Mucosa of stomach (tissue), 1 donor: ENCODE measurements around the gene DGUOK.

Experiments used
- H3K27me3 ChIP-seq: one replicate; pipeline ENCODE4 v1.7.0; 2013; ENCODE audit warnings: mild to moderate bottlenecking, low read length; ENCODE audit not compliant: control insufficient read depth, insufficient read depth
- H3K36me3 ChIP-seq: one replicate; pipeline ENCODE4 v1.7.0; 2013; ENCODE audit warnings: low read length; ENCODE audit not compliant: control insufficient read depth, insufficient read depth
- H3K4me1 ChIP-seq: one replicate; pipeline ENCODE4 v1.7.0; 2013; ENCODE audit warnings: mild to moderate bottlenecking, low read length; ENCODE audit not compliant: control insufficient read depth, insufficient read depth
- H3K4me3 ChIP-seq: one replicate; pipeline ENCODE4 v1.7.0; 2013; ENCODE audit warnings: low read length
- H3K9ac ChIP-seq: one replicate; pipeline ENCODE4 v1.7.0; 2013; ENCODE audit warnings: mild to moderate bottlenecking, low read length, moderate library complexity
- H3K9me3 ChIP-seq: one replicate; pipeline ENCODE4 v1.7.0; 2013; ENCODE audit warnings: mild to moderate bottlenecking, low read length, moderate library complexity; ENCODE audit not compliant: control insufficient read depth
- donor health status: Pancreatic carcinoma.

The DGUOK gene

DNA sequence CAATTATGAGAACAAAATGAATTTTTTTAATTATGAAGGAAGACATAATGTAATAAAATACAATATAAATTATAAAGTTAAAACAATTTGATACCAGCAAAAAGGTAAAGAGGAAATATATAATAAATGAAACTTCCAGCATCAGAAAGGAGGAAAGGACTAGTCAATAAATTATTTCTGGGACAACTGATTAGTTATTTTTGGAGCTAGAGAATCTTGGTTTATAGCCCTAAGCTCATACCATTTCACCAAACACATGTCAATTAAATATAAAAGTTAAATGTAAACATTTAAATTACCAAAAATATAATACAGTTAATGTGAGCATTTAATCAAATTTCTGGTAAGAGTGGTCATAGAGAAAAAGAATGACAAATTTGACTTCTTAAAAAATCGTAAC, 21.7 kb upstream of the DGUOK start:
- Histone ChIP-seq H3K9ac (no peak overlapping the region), H3K36me3 (no peaks in the 10 kb centered on the region), H3K4me3 (no peak overlapping the region), H3K27me3 (no peaks in the 10 kb centered on the region), H3K9me3 (no peaks in the 10 kb centered on the region), H3K4me1 (no peaks in the 10 kb centered on the region)

DNA sequence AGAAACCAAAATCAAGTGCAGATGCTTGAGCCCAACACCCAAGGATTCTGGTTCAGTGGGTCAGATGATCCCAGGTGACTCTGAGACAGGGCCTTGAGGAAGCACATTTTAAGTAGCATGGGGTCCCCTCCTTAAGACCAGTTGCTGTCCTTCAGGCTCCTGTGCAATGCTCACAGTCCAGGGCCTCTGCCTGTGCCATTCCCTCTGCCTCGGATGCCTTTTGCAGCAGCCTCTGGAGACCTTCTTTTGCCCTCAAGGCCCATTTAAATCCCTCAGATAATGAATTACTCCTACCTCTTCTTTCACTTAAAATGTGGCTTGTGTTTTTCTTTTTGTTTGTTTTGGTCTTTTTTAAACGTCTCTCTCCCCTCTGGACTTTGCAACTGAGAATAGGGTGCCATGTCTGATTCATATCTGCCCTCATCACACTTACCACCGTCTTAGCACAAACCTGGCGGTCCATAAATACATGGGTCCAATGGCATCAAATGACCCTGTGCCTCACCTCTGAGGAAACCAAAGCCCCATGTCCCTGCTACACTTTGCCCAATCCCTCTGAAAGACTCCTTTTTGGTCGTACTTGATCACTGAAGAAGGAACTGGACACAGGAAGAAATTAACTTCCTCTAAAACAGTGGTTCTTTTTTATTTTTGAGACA, 19.7 kb upstream of the DGUOK start:
- Histone ChIP-seq H3K36me3 (no peaks in the 10 kb centered on the region), H3K9ac (no peak overlapping the region), H3K4me3 (no peak overlapping the region), H3K4me1 (no peaks in the 10 kb centered on the region), H3K9me3 (no peaks in the 10 kb centered on the region), H3K27me3 (no peaks in the 10 kb centered on the region)

DNA sequence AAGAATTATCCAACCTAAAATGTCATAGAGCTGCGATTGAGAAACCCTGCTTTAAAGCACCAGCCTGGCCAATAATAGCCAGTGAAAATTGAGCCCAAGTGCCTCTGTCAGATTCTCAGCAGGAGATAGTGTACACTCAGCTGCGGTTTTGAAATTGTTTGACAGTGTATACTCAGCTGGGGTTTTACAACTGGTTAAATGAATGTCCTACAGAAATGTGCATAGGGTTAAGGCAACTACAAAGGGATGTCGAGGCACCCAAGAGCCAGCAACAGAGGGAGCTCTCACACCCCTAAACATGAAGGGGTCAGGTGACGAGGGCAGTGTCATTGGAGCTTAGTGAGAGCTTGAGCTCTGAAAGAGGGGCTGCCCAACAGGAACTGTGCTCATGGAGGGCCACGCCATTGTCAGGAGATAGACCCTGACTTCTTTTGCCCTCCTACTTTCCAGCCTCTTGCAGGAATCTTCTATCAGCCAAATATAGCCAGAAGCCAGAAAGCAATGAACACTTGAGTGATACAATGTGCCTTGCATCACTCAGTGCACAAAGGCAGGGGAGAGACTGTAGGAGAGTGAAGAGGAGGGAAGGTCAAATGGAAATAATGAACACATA, 18.7 kb upstream of the DGUOK start:
- Histone ChIP-seq H3K9me3 (no peaks in the 10 kb centered on the region), H3K4me3 (no peak overlapping the region), H3K4me1 (no peaks in the 10 kb centered on the region), H3K36me3 (no peaks in the 10 kb centered on the region), H3K27me3 (no peaks in the 10 kb centered on the region), H3K9ac (no peak overlapping the region)

DNA sequence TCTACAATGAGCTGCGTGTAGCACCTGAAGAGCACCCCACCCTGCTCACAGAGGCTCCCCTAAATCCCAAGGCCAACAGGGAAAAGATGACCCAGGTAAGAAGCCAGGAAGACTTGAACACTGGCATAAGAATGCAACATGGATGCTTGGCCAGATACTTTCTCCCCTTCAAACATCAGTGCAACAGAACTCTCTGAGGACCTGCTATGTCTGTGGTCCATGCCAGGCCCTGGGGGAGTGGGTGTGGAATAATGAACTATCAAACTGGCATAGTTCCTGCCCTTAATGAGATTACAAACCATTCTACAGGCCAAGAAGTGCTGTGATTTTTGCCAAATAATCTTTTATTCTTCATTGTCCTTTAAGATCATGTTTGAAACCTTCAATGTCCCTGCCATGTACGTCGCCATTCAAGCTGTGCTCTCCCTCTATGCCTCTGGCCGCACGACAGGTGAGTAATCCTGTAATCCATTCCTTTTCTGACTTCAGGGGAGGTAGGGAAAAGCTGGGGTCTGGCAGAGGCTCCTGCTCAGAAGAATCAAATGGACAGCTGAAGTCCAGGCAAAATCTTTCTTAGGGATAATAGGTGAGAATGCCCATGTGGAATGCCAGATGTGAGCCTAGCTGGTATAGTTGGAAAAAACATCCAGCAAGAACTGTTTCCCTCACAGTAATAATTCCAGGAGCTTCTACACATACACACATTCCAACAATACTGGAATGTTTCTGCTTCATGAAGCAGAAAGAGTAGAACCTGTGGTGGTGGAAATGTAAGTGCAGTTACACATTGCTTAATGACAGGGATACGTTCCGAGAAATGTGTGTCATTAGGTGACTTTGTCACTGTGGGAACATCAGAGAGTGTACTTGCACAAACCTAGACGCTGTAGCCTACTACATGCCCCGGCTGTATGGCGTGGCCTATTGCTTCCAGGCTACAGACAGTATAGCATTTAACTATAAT, 17.7 kb upstream of the DGUOK start:
- H3K9ac ChIP-seq, result no peak overlapping the region
- no peaks in the 10 kb centered on the region for H3K4me1 ChIP-seq
- no peaks in the 10 kb centered on the region for H3K36me3 ChIP-seq
- no peaks in the 10 kb centered on the region for H3K27me3 ChIP-seq
- no peaks in the 10 kb centered on the region for H3K9me3 ChIP-seq
- no peak overlapping the region for H3K4me3 ChIP-seq

DNA sequence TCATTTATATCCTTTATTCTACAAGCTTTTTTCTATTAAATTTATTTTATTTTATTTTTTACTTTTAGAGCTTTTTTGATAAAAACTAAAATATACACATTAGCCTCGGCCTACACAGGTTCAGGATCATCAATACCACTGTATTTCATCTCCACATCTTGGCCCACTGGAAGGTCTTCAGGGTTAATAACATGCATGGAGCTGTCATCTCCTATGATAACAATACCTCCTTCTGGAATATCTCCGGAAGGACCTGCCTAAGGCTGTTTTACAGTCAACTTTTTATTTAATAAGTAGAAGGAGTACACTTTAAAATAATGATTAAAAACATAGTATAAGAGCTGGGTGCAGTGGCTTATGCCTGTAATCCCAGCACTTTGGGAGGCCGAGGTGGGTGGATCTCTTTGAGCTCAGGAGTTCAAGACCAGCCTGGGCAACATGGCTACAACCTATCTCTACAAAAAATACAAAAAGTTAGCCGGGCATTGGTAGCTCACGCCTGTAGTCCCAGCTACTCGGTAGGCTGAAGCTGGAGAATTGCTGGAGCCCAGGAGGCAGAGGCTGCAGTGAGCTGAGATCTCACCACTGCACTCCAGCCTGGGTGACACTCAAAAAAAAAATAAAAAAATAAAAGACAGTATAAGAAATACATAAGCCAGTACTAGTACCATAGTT, 15.7 kb upstream of the DGUOK start:
- Histone ChIP-seq H3K4me3 (no peak overlapping the region), H3K27me3 (no peaks in the 10 kb centered on the region), H3K4me1 (no peaks in the 10 kb centered on the region), H3K9me3 (no peaks in the 10 kb centered on the region), H3K36me3 (no peaks in the 10 kb centered on the region), H3K9ac (no peak overlapping the region)

DNA sequence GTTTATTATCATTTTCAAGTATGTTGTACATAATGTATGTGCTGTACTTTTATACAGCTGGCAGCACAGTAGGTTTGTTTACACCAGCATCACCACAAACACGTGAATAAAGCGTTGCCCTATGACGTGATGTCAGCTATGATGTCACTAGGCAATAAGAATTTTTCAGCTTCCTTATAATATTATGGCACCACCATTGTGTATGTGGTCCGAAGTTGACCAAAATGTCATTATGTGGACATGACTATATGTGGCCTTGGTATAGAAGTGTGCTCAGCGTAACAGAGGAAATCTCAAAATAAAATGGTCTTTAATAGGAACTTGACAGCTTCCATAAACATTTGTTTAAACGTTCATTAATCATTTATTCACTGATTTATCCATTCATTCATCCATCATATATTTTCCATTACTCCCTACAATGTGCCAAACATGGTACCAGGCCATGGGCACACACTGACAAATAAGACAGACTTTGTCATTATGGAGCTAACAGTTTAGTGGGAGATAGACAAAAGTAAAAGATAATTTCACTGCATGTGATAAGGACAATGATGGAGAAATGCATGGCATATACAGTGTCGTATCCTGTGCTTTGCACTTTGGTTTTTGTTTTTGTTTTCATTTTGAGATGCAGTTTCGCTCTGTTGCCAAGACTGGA, 15.0 kb upstream of the DGUOK start:
- Histone ChIP-seq H3K36me3 (no peaks in the 10 kb centered on the region), H3K4me1 (no peaks in the 10 kb centered on the region), H3K27me3 (no peaks in the 10 kb centered on the region), H3K9me3 (no peaks in the 10 kb centered on the region), H3K9ac (no peak overlapping the region), H3K4me3 (no peak overlapping the region)

DNA sequence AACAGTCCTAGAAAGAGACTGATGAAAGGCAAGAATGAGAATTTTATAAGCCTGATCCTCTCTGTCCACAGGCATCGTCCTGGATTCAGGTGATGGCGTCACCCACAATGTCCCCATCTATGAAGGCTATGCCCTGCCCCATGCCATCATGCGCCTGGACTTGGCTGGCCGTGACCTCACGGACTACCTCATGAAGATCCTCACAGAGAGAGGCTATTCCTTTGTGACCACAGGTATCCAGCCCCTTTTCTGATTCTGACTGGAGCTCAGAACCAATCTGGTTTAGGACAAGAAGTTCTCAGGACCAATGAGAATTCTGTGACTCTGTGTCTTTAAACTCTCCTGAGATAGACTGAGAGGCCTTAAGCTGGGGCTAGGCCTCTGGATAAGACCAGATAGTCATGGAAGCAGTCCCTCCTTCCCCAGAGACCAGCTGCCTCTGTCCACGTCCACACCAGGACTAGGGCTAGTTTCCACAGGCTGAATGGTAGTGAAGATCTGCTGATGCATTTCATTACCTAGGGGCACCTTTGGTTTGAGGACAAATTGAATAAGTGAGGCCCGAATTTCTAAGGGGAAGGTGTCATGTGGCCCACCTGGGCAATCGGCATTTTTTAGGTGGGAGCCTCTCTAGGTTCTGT, 13.1 kb upstream of the DGUOK start:
- no peaks in the 10 kb centered on the region for H3K27me3 ChIP-seq
- no peak overlapping the region for H3K9ac ChIP-seq
- no peak overlapping the region for H3K4me3 ChIP-seq
- no peaks in the 10 kb centered on the region for H3K36me3 ChIP-seq
- no peaks in the 10 kb centered on the region for H3K9me3 ChIP-seq
- no peaks in the 10 kb centered on the region for H3K4me1 ChIP-seq

DNA sequence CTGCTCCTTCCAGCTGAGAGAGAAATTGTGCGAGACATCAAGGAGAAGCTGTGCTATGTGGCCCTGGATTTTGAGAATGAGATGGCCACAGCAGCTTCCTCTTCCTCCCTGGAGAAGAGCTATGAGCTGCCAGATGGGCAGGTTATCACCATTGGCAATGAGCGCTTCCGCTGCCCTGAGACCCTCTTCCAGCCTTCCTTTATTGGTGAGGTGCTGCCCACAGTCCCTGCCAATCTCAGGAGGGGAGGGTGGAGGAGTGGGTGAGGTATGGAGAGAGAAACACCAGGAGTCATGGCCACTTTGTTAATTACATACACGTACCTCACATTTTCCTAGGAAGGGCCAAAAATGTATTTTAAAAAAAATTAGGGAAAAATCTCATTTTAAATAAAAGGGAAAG, 12.0 kb upstream of the DGUOK start:
- Histone ChIP-seq H3K36me3 (no peaks in the 10 kb centered on the region), H3K4me1 (no peaks in the 10 kb centered on the region), H3K9me3 (no peaks in the 10 kb centered on the region), H3K9ac (no peak overlapping the region), H3K27me3 (no peaks in the 10 kb centered on the region), H3K4me3 (no peak overlapping the region)

DNA sequence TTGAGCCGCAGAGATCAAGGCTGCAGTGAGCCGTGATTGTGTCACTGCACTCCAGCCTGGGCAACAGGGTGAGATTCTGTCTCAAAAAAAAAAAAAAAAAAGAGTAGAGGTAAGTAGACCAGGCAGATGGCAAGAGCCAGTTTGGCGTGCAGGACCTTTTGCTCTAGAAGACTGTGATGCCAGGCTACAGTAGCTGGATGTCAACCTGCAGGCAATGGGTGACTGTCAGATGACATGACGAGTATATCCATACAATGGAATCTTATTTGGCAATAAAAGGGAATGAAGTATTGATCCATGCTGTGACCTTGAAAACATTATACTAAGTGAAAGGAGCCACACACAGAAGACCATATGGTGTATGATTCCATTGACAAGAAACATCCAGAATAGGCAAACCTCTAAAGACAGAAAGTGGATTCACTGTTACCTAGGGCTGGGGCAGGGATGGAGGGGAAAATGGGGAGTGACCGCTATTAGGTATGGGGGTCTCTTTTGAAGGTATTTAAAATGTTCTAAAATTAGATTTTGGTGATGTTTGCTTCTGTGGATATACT, 11.2 kb upstream of the DGUOK start:
- H3K9me3 ChIP-seq, result no peaks in the 10 kb centered on the region
- H3K4me1 ChIP-seq, result no peaks in the 10 kb centered on the region
- no peaks in the 10 kb centered on the region for H3K36me3 ChIP-seq
- no peaks in the 10 kb centered on the region for H3K27me3 ChIP-seq
- H3K9ac ChIP-seq, result no peak overlapping the region
- no peak overlapping the region for H3K4me3 ChIP-seq

DNA sequence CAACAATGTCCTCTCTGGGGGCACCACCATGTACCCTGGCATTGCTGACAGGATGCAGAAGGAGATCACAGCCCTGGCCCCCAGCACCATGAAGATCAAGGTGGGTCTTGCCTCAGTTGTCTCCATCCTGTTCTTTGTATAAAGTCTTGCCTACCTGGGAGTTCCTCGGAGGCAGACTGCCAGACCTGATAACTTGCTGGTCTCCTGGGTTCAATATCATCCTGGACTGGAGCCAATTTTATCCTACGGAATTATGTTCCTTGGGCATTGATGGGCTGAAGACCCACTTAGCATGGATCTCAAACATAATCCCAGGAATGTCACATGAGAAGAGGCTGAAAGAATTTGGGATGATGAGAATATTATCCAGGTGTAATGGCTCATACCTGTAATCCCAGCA, 10.0 kb upstream of the DGUOK start:
- H3K36me3 ChIP-seq, result no peaks in the 10 kb centered on the region

DNA sequence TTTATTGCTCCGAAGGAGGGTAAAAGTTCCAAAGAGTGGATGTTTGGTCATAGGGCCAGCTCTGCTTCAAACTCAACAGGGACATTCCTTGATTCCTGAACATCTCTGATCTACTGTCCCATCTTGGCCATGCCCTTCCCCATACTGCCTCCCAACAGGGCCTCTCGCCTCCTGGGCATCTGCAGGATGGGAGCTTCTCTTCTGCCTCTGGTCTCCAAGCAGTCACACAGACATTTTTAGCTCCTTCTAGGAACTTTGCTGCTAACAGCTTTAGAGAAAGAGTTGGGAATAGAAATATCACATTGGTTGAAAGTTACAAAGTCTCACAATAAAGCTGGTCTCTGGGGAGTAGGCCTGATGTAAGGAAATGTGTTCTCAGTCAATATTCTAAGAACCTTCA, 9.4 kb upstream of the DGUOK start:
- no peaks in the 10 kb centered on the region for H3K36me3 ChIP-seq
- no peak overlapping the region for H3K4me3 ChIP-seq
- H3K9ac ChIP-seq, result no peak overlapping the region
- H3K9me3 ChIP-seq, result no peaks in the 10 kb centered on the region
- H3K27me3 ChIP-seq, result no peaks in the 10 kb centered on the region
- H3K4me1 ChIP-seq, result no peaks in the 10 kb centered on the region

More for the DNA sequence above, 10.0 kb upstream of the DGUOK start:
- Histone ChIP-seq H3K9ac (no peak overlapping the region), H3K4me1 (no peaks in the 10 kb centered on the region), H3K9me3 (no peaks in the 10 kb centered on the region), H3K27me3 (no peaks in the 10 kb centered on the region), H3K4me3 (no peak overlapping the region)
